WERI-Rb-1 (cell line): ENCODE data around the gene KDM3B.
A peak's percentile ranks its signal among the peaks of the same experiment; 100 is the strongest.

ENCODE experiments used
- DNase-seq: peaks from one replicate; pipeline ENCODE4 v3.0.0-alpha.2; 2020
- H3K27ac ChIP-seq: fragments of 250-450 bp; sonication (Bioruptor Pico); 2 replicates; pipeline ENCODE4 v1.5.1; 2020; ENCODE audit warnings: mild to moderate bottlenecking, moderate library complexity
- H3K27me3 ChIP-seq: fragments of 250-450 bp; sonication (Bioruptor Pico); 2 replicates; pipeline ENCODE4 v1.5.1; 2021; ENCODE audit warnings: mild to moderate bottlenecking, low read depth, moderate library complexity; ENCODE audit not compliant: insufficient read depth, severe bottlenecking
- H3K36me3 ChIP-seq: fragments of 250-450 bp; sonication (Bioruptor Pico); 2 replicates; pipeline ENCODE4 v1.5.1; 2020; ENCODE audit warnings: mild to moderate bottlenecking, moderate library complexity
- H3K4me3 ChIP-seq: 2 replicates; pipeline ENCODE4 v1.5.1; 2011; ENCODE audit warnings: low read depth, mild to moderate bottlenecking, control low read depth, low read length
- H3K9me3 ChIP-seq: fragments of 250-450 bp; sonication (Bioruptor Pico); 2 replicates; pipeline ENCODE4 v1.5.1; 2021; ENCODE audit warnings: mild to moderate bottlenecking, moderate library complexity; ENCODE audit not compliant: severe bottlenecking
- TF ChIP-seq, protein P1 (sequence below): IDR thresholded peaks from 2 replicates; pipeline ENCODE4 v1.5.1; 2011; ENCODE audit warnings: low read depth, mild to moderate bottlenecking, control low read depth, inconsistent platforms, low read length

The KDM3B gene

DNA sequence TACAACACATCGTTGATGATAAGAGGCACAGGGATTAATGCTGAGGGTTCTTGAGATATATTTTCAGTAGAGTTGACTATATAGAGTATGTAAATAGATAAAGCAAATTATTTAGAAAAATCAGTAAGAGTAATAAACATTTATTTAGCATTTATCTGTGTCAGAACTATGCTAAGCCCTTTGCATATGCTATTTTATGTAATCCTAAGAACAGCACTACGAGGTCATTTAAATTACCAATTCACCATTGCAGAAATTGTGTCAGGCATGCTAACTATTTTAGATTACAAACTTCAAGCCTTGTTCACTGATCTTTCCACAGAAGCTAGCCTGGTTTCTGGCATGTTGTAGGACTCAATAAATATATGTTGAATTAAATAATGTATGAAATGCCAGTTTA, 66.0 kb downstream of the KDM3B start:
- TF ChIP-seq, protein P1, sequence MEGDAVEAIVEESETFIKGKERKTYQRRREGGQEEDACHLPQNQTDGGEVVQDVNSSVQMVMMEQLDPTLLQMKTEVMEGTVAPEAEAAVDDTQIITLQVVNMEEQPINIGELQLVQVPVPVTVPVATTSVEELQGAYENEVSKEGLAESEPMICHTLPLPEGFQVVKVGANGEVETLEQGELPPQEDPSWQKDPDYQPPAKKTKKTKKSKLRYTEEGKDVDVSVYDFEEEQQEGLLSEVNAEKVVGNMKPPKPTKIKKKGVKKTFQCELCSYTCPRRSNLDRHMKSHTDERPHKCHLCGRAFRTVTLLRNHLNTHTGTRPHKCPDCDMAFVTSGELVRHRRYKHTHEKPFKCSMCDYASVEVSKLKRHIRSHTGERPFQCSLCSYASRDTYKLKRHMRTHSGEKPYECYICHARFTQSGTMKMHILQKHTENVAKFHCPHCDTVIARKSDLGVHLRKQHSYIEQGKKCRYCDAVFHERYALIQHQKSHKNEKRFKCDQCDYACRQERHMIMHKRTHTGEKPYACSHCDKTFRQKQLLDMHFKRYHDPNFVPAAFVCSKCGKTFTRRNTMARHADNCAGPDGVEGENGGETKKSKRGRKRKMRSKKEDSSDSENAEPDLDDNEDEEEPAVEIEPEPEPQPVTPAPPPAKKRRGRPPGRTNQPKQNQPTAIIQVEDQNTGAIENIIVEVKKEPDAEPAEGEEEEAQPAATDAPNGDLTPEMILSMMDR: no peak
- Histone ChIP-seq H3K4me3 (no peak overlapping the region), H3K9me3 (no peaks in the 10 kb centered on the region), H3K36me3 (peaks cover 88% of the 10 kb centered on the region), H3K27ac (no peak overlapping the region), H3K27me3 (no peaks in the 10 kb centered on the region)
- no peak for DNase-seq

- Histone ChIP-seq H3K36me3 (peaks cover 78% of the 10 kb centered on the region), H3K27me3 (no peaks in the 10 kb centered on the region), H3K4me3 (no peak overlapping the region), H3K9me3 (no peaks in the 10 kb centered on the region), H3K27ac (no peak overlapping the region)
- TF ChIP-seq, protein P1: no peak
- DNase-seq: no peak
Observed at GRCh38 chr5:138425079-138425478, 72.6 kb downstream of the KDM3B start.

DNA sequence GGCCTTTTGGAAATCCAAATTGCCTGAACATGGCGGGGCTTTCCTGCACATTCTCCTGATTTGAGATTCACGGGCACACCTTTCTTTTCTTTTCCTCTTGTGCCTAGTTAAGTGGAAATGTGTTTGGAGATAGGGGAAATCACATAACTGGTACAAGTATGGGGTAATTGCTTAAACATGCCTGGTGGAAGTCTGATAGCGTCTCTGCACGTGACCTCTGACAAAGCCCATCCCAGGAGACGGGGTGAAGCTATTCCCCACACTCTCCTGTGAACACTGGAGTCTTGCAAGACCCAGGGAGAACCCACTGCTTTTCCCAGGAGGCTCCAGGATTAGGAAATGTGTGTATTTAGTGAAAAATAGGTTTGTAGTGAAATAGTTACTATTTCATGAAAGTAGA, 83.5 kb downstream of the KDM3B start:
- Histone ChIP-seq H3K27ac (no peak overlapping the region), H3K36me3 (peaks cover 56% of the 10 kb centered on the region)
- TF ChIP-seq, protein P1: no peak

DNA sequence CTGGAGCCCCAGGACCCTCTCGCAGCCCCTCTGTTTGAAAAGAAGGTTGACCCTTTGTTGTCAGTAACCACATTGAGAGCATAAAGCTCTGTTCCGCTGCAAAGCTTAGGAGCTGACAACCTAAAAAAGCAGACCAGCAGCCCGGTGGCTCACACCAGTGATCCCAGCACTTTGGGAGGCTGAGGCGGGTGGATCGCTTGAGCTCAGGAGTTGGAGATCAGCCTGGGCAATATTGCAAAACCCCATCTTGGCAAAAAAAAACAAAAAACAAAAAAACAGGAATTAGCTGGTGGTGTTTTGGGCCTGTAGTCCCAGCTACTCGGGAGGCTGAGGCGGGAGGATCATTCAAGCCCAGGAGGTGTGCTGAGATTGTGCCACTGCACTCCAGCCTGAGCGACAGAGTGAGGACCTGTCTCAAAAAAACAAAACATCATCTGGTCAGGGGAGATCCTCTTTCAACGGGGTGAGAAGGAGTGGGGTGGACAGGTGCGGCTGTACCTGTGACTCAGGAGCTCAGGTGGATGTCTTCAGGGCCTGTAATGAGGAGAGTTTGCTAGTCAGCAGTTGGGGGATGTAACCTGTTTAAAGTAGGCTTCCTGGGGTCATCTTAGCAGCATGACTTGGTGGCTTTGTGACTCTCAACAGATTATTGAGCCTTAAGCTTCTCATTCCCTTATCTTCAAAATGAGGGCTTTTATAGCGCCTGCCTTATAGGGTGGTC, 85.7 kb downstream of the KDM3B start:
- Histone ChIP-seq H3K9me3 (no peaks in the 10 kb centered on the region), H3K27me3 (no peaks in the 10 kb centered on the region), H3K36me3 (peaks cover 37% of the 10 kb centered on the region), H3K4me3 (peak overlapping the region; percentile 46), H3K27ac (peak overlapping the region; percentile 68)
- TF ChIP-seq, protein P1: no peak
- no peak for DNase-seq

More for the DNA sequence above, 83.5 kb downstream of the KDM3B start:
- Histone ChIP-seq H3K27me3 (no peaks in the 10 kb centered on the region), H3K9me3 (no peaks in the 10 kb centered on the region), H3K4me3 (no peak overlapping the region)
- no peak for DNase-seq

DNA sequence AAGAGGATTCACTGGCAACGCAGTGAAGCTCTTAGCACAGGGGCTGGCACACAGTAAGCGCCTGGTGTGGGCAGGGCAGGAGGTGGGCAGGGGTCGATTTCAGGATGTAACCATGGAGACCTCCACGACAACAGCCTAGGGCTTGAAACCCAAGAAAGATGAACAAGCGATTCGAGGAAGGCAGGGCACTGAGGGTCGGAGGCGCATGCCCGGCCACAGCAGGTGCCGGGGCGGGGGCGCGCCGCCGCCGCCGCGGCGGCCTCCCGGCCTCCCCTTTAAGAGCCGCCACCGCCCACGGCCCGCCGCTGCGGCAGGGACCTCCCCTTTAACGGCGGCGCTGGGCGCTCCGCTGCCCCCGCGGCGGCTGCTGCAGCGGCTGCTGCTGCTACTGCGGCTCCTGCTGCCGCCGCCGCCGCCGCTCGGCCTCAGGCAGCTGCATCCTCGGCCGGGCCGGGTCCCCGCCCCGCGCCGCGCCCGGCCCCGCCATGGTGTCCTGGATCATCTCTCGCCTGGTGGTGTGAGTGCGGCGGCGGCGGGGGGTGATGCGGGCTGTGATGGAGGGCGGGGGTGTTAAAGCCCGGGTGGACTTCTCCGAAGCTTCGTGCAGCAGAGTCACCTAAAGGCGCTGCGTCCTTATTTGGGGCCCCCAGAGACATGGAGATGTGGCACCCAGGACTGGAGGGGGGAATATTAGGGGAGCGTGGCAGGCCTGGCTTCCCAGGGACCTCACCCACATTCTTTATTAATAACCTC, 86.4 kb downstream of the KDM3B start, which contains the start of gene REEP2:
Gene REEP2, plus strand, starts transcription at position 334 of the 753 bp plus-strand sequence. Its CDS starts 152 bp downstream, at position 486.
- H3K27me3 ChIP-seq: no peaks in the 10 kb centered on the region
- DNase-seq: peak; percentile 63
- TF ChIP-seq, protein P1: no peak
- peak within 1 kb of the TSS; percentile 68 for H3K27ac ChIP-seq
- H3K36me3 ChIP-seq: peaks cover 29% of the 10 kb centered on the region
- H3K9me3 ChIP-seq: no peaks in the 10 kb centered on the region
- H3K4me3 ChIP-seq: peak within 1 kb of the TSS; percentile 67
